Measurements from ENCODE around the gene PHACTR1. TPM values are rescaled to one million over a fixed set of nuclear protein-coding genes. Genes with fewer than 3 reads are reported as not detected.

The PHACTR1 gene
- total and polyA plus RNA-seq, 9 of the 15 experiments (the other 6 are each of a cell fraction or from before 2014, with no cell fraction given): 11.5 to 32.6 (median 22.0) TPM

GRCh38 chr6:12947967-12948366 is 231.4 kb downstream of the PHACTR1 start:
- in situ Hi-C loops (cut with MboI): no loop called here
- FAIRE-seq: no peak
- no peak overlapping the region for H3K4me3 ChIP-seq
- H3K27me3 ChIP-seq (ENCODE audit: control insufficient read depth in 2 of 2, insufficient read depth in 2 of 2, low read length in 2 of 2): peaks cover 0 to 3% of the 10 kb centered on the region in 2 experiments; a peak in 1 of 5 replicates
- ChIA-PET POLR2A (no interaction called here), CTCF (ENCODE audit: low intra/inter-chr PET ratio) (no interaction called here)
- no peaks in the 10 kb centered on the region; the same call in 1 of the 2 replicates for H3K9me3 ChIP-seq (replicated peaks; ENCODE audit: control insufficient read depth, insufficient read depth, low read depth, low read length)
- no peak overlapping the region for H3K9ac ChIP-seq (ENCODE audit: insufficient read depth in 1 of 2, low read depth in 2 of 2, low read length in 2 of 2)
- H3K79me2 ChIP-seq (ENCODE audit: control insufficient read depth, insufficient read depth, low read length): no peaks in the 10 kb centered on the region
- no peaks in the 10 kb centered on the region for H3K4me1 ChIP-seq (replicated peaks in 1 of 2; ENCODE audit: control insufficient read depth in 2 of 2, insufficient read depth in 2 of 2, low read length in 2 of 2)
- ATAC-seq: no peak
- no TSS peak for BruUV-seq (replicated peaks)
- no peaks in the 10 kb centered on the region for H3K9me1 ChIP-seq (ENCODE audit: control insufficient read depth, insufficient read depth, low read length)
- no peak for DNase-seq (ENCODE audit: extremely low read depth in 1 of 4, low spot score in 3 of 4)
- H3K27ac ChIP-seq (ENCODE audit: extremely low read depth, low read depth, low read length): no peak overlapping the region
- H2AFZ ChIP-seq (ENCODE audit: low read depth, low read length): no peak overlapping the region
- H3K4me2 ChIP-seq (ENCODE audit: insufficient read depth, low read length): no peak overlapping the region
- WGBS (ENCODE audit: insufficient coverage, low coverage, missing lambda C conversion rate): 0% methylated on average over 1 of the region's 1 CpG
- intact Hi-C loops (cut with micrococcal nuclease): no loop called here
- no peaks in the 10 kb centered on the region for H3K36me3 ChIP-seq (ENCODE audit: control insufficient read depth, insufficient read depth, low read length)
- no peak for TF ChIP-seq CEBPB (tag; IDR thresholded peaks at IDR 0.05)
- TF ChIP-seq, protein P1, sequence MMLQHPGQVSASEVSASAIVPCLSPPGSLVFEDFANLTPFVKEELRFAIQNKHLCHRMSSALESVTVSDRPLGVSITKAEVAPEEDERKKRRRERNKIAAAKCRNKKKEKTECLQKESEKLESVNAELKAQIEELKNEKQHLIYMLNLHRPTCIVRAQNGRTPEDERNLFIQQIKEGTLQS (IDR thresholded peaks at IDR 0.05): no peak
- TF ChIP-seq, protein P1 (CRISPR knock-in tag; conservative IDR thresholded peaks at IDR 0.05): no peak
- no peaks in the 10 kb centered on the region for H4K20me1 ChIP-seq (replicated peaks; ENCODE audit: control insufficient read depth, insufficient read depth, low read length)

DNA sequence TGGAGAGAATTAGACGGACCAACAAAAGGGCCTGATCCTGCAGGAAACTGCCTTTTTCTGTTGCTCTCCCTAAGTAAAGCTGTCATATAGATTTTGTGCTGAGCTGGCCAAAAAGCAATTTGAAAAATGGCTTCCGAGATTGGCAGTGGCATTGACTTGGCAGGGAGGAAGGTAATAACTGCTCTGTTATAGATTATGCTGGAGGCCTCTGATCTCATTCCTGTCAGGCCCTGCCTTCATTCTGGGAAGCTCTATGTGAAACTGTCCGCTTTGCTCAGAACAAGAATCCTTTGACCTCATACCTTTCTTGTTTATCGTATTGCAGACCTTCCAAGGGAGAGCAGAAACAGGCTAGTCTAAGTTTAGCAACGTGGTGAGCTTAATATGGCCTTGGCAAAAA is 234.4 kb downstream of the PHACTR1 start:
- in situ Hi-C loops (cut with MboI): no loop called here
- POLR2A ChIA-PET: no interaction called here
- DNase-seq (ENCODE audit: extremely low read depth in 1 of 4, low spot score in 3 of 4) (no peak), FAIRE-seq (no peak), ATAC-seq (no peak)
- Histone ChIP-seq H3K27ac (ENCODE audit: extremely low read depth, low read depth, low read length) (no peak overlapping the region), H2AFZ (ENCODE audit: low read depth, low read length) (no peak overlapping the region), H4K20me1 (replicated peaks; ENCODE audit: control insufficient read depth, insufficient read depth, low read length) (no peaks in the 10 kb centered on the region), H3K27me3 (ENCODE audit: control insufficient read depth in 2 of 2, insufficient read depth in 2 of 2, low read length in 2 of 2) (peaks cover 0 to 4% of the 10 kb centered on the region in 2 experiments; a peak in 2 of 5 replicates), H3K4me3 (no peak overlapping the region), H3K9me3 (replicated peaks; ENCODE audit: control insufficient read depth, insufficient read depth, low read depth, low read length) (no peaks in the 10 kb centered on the region), H3K9me1 (ENCODE audit: control insufficient read depth, insufficient read depth, low read length) (no peaks in the 10 kb centered on the region), H3K79me2 (ENCODE audit: control insufficient read depth, insufficient read depth, low read length) (no peaks in the 10 kb centered on the region), H3K4me2 (ENCODE audit: insufficient read depth, low read length) (no peak overlapping the region), H3K9ac (ENCODE audit: insufficient read depth in 1 of 2, low read depth in 2 of 2, low read length in 2 of 2) (no peak overlapping the region), H3K4me1 (replicated peaks in 1 of 2; ENCODE audit: control insufficient read depth in 2 of 2, insufficient read depth in 2 of 2, low read length in 2 of 2) (no peaks in the 10 kb centered on the region), H3K36me3 (ENCODE audit: control insufficient read depth, insufficient read depth, low read length) (no peaks in the 10 kb centered on the region)
- CTCF ChIA-PET (ENCODE audit: low intra/inter-chr PET ratio): no interaction called here
- no TSS peak for BruUV-seq (replicated peaks)
- WGBS (ENCODE audit: insufficient coverage, low coverage, missing lambda C conversion rate): 0% methylated on average over 5 of the region's 5 CpGs
- intact Hi-C loops (cut with micrococcal nuclease): no loop called here
- peak; percentile 30; the same call in 1 of the 2 replicates for TF ChIP-seq ZNF316 (IDR thresholded peaks at IDR 0.05)
- TF ChIP-seq ZNF175 (CRISPR knock-in tag; IDR thresholded peaks at IDR 0.05; ENCODE audit: low read depth): no peak
- TF ChIP-seq PHF8 (IDR thresholded peaks at IDR 0.05; ENCODE audit: borderline replicate concordance, low read length): no peak
